Activated CD4-positive, alpha-beta T cell treated with anti-CD3 and anti-CD28 coated beads for 36 hours (primary cell): ENCODE measurements around the gene SPI1. TPM values are rescaled to one million over a fixed set of nuclear protein-coding genes. Genes with fewer than 3 reads are reported as not detected.

Experiments
- ATAC-seq: fragments of 200-7000 bp; cut with Tn5 transposase; one replicate; pipeline ENCODE4 v1.10.0; 2021; ENCODE audit warnings: mild to moderate bottlenecking, moderate library complexity
- CTCF ChIA-PET: fragments of 350-600 bp; sonication (Branson Sonifier 250); formaldehyde crosslinking; loops from one replicate; lab custom pipeline; 2021; ENCODE audit warnings: antibody characterized with exemption; lab: Charles Lee
- POLR2A ChIA-PET: fragments of 350-600 bp; sonication (Branson Sonifier 250); formaldehyde crosslinking; loops from one replicate; lab custom pipeline; 2021; ENCODE audit warnings: antibody characterized with exemption, inconsistent platforms; lab: Charles Lee
- DNase-seq: peaks from one replicate; pipeline ENCODE4 v3.0.0-alpha.2; 2020
- H3K27ac Mint-ChIP-seq: one replicate; pipeline ENCODE4 v1.8.0; 2021; ENCODE audit warnings: mixed read lengths
- H3K27me3 Mint-ChIP-seq: one replicate; pipeline ENCODE4 v1.8.0; 2021; ENCODE audit warnings: mixed read lengths
- H3K36me3 Mint-ChIP-seq: one replicate; pipeline ENCODE4 v1.8.0; 2021; ENCODE audit warnings: low read depth, mixed read lengths
- H3K4me1 Mint-ChIP-seq: one replicate; pipeline ENCODE4 v1.8.0; 2021; ENCODE audit warnings: mixed read lengths
- H3K4me3 Mint-ChIP-seq: one replicate; pipeline ENCODE4 v1.8.0; 2021; ENCODE audit warnings: mild to moderate bottlenecking, moderate library complexity, mixed read lengths
- H3K9me3 Mint-ChIP-seq: one replicate; pipeline ENCODE4 v1.8.0; 2021; ENCODE audit warnings: low read depth, mixed read lengths
- intact Hi-C, 2 experiments: fragments of 100-400 bp; cut with DNase I in 1 of 2; cut with micrococcal nuclease in 1 of 2; formaldehyde crosslinking; loops; one replicate each; pipeline versions ENCODE4 v1.14.2 to v1.15.1; 2022 to 2024; cut with DNase I, micrococcal nuclease
- microRNA-seq: library from miRNA; unstranded; fragments of <30 nt; microRNA quantifications from one replicate; pipeline ENCODE4 v1.2.0, GENCODE V29; 2021; ENCODE audit warnings: borderline replicate concordance
- total RNA-seq, 2 experiments: library from RNA; stranded (reverse); gene quantifications; one replicate each; pipeline ENCODE4 v1.2.3, GENCODE V29; 2021

Gene SPI1
- total RNA-seq, 2 experiments from 2014 or later, result 0.11 to 0.30 TPM

DNA sequence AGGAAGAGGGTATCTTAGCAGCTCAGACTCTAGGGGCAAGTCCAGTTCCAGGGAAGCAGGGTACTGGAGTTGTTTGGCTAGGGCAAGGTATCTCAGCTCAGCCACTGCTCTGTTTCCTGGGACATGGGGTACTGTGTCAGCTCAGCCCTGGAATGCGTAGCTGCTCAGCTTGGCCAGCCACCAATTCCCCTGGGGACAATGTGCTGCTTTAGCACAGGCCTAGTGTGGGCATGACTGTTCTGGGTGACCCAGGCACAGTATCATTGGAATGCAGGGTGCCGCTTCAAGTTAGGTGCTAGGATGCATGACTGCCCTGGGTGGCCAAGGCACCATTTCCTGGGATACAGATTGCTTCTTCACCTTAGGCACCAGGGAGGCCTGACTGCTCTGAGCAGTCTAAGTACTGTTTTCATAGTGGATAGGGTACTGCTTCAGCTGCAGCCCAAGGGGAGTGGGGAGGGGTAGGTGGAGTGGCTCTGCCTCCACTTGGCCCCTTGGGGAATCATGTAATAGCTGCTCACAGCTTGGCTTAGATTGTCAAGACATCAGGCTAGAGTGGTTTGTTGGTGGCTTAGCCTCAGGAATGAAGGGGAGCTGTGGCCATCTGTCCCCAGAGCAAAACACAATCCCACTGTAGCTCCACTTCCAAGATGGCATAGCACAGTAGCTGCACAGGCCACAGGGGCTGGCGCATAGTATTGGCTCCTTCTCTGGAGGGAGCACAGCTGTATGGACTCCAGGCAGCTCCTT, 72.4 kb downstream of the SPI1 start:
- DNase-seq (no peak), ATAC-seq (no peak)
- ChIA-PET POLR2A (no interaction called here), CTCF (interaction anchor here (0.5 to 1.1 kb wide), 4 partner anchors 16 to 489 kb away, joined by 3 to 5 read pairs (median 3); no protein-coding TSS in a partner anchor)
- peaks cover 3% of the 10 kb centered on the region for H3K9me3 Mint-ChIP-seq
- H3K4me1 Mint-ChIP-seq, result peaks cover 13% of the 10 kb centered on the region
- no peak overlapping the region for H3K27ac Mint-ChIP-seq
- H3K4me3 Mint-ChIP-seq, result no peak overlapping the region
- H3K36me3 Mint-ChIP-seq, result peaks cover 54% of the 10 kb centered on the region
- no peaks in the 10 kb centered on the region for H3K27me3 Mint-ChIP-seq
- intact Hi-C loops, result no loop called here

Small RNAs within 50 kb of the gene (microRNA-seq; reads per million reads assigned to microRNA genes)
- not detected for gene MIR4487

Other genes with a start within 250 kb of the SPI1 start
- 10 to 100 TPM; 74.9 to 76.5 TPM for gene ARFGAP2, start 201.7 kb downstream of the SPI1 start, total RNA-seq
- gene PACSIN3, start 192.1 kb downstream of the SPI1 start, total RNA-seq, result 1 to 10 TPM; 4.1 to 5.9 TPM
- 100 to 1,000 TPM; 159 to 178 TPM for gene DDB2, start 163.6 kb downstream of the SPI1 start, total RNA-seq
- gene ACP2, start 129.7 kb downstream of the SPI1 start, total RNA-seq, result 10 to 100 TPM; 10.2 to 11.2 TPM
- gene NR1H3, start 120.6 kb downstream of the SPI1 start, total RNA-seq, result 10 to 100 TPM in 1 of 2 experiments, 1 to 10 TPM in 1; 9.5 to 13.3 TPM
- 10 to 100 TPM; 54.4 to 67.3 TPM for gene MADD, start 108.4 kb downstream of the SPI1 start, total RNA-seq
- gene MYBPC3, start 25.8 kb downstream of the SPI1 start, total RNA-seq, result not detected
- gene SLC39A13, start 30.0 kb upstream of the SPI1 start, total RNA-seq, result 10 to 100 TPM in 1 of 2 experiments, 1 to 10 TPM in 1; 8.6 to 10.7 TPM
- 100 to 1,000 TPM; 147 to 167 TPM for gene PSMC3, start 47.9 kb upstream of the SPI1 start, total RNA-seq
- under 1 TPM in 1 of 2 experiments, not detected in 1; 0.21 TPM for gene RAPSN, start 70.6 kb upstream of the SPI1 start, total RNA-seq
- 100 to 1,000 TPM; 132 to 143 TPM for gene CELF1, start 174.6 kb upstream of the SPI1 start, total RNA-seq
- gene PTPMT1, start 187.1 kb upstream of the SPI1 start, total RNA-seq, result 10 to 100 TPM; 35.6 to 41.5 TPM
- 10 to 100 TPM; 11.9 to 18.4 TPM for gene KBTBD4, start 200.4 kb upstream of the SPI1 start, total RNA-seq
- 100 to 1,000 TPM in 1 of 2 experiments, 10 to 100 TPM in 1; 96.9 to 108 TPM for gene NDUFS3, start 200.5 kb upstream of the SPI1 start, total RNA-seq
- under 1 TPM in 1 of 2 experiments, not detected in 1; 0.11 TPM for gene FAM180B, start 208.1 kb upstream of the SPI1 start, total RNA-seq
- gene C1QTNF4, start 215.9 kb upstream of the SPI1 start, total RNA-seq, result under 1 TPM in 1 of 2 experiments, not detected in 1; 0.14 TPM